Vagina (tissue), 2 donors: ENCODE data around the gene FBXO10. TPM values are rescaled to one million over a fixed set of nuclear protein-coding genes. Genes with fewer than 3 reads are reported as not detected.
A peak's percentile ranks its signal among the peaks of the same experiment; 100 is the strongest.

Experiments
- DNase-seq, 2 donors: peaks; one replicate each; pipeline ENCODE4 v3.0.0-alpha.2; 2017; ENCODE audit errors: extremely low spot score in 2 of 2
- H3K27ac ChIP-seq: fragments of 200-600 bp; sonication (generic); one replicate; pipeline ENCODE4 v1.5.1; 2019
- H3K27me3 ChIP-seq: fragments of 200-600 bp; sonication (generic); one replicate; pipeline ENCODE4 v1.5.1; 2019
- H3K36me3 ChIP-seq, 2 donors: fragments of 200-600 bp; sonication (generic); one replicate each; pipeline ENCODE4 v1.5.1; 2017 to 2019
- H3K4me1 ChIP-seq: fragments of 200-600 bp; sonication (generic); one replicate; pipeline ENCODE4 v1.5.1; 2019
- H3K4me3 ChIP-seq, 2 donors: fragments of 200-600 bp; sonication (generic); 1 replicate in 1 of 2; 2 replicates in 1 of 2; pipeline ENCODE4 v1.5.1; 2016 to 2019
- H3K9me3 ChIP-seq: fragments of 200-600 bp; sonication (generic); one replicate; pipeline ENCODE4 v1.5.1; 2019
- CTCF ChIP-seq, 3 experiments: fragments of 450-650 bp in 2 of 3; fragments of 200-600 bp in 1 of 3; sonication (generic) in 1 of 3; IDR thresholded peaks; one replicate each; pipeline ENCODE4 v1.5.1; 2017 to 2019; ENCODE audit warnings: antibody characterized with exemption in 3 of 3, mild to moderate bottlenecking in 2 of 3, moderate library complexity in 2 of 3
- POLR2A ChIP-seq, 2 donors: fragments of 450-650 bp; IDR thresholded peaks; one replicate each; pipeline ENCODE4 v1.6.1; 2017; ENCODE audit warnings: antibody characterized with exemption in 2 of 2, mild to moderate bottlenecking in 2 of 2, moderate library complexity in 2 of 2
- POLR2AphosphoS5 ChIP-seq, 2 donors: sonication (generic); formaldehyde crosslinking; IDR thresholded peaks; one replicate each; pipeline ENCODE4 v1.9.0; 2017; ENCODE audit warnings: antibody characterized with exemption in 2 of 2, mild to moderate bottlenecking in 2 of 2, low read depth in 1 of 2; ENCODE audit not compliant: insufficient read depth in 1 of 2
- intact Hi-C: fragments of 100-400 bp; cut with DNase I; formaldehyde crosslinking; loops from one replicate; pipeline ENCODE4 v1.15.1; 2023
- total RNA-seq: library from RNA; depleted of rRNA; stranded (reverse); fragments of >200 nt; gene quantifications from one replicate; pipeline ENCODE4 v1.2.3, GENCODE V29; 2016

FBXO10 gene
- total RNA-seq, 1 donor from 2014 or later, result 14.0 TPM

- no peak overlapping the region for H3K27ac ChIP-seq
- no peak for DNase-seq
- H3K4me3 ChIP-seq, result no peak overlapping the region
- no peak for TF ChIP-seq CTCF (IDR thresholded peaks at IDR 0.05)
- intact Hi-C loops, result no loop called here
- H3K36me3 ChIP-seq, result peaks cover 0 to 16% of the 10 kb centered on the region in 2 donors
- no peaks in the 10 kb centered on the region for H3K27me3 ChIP-seq
- no peaks in the 10 kb centered on the region for H3K9me3 ChIP-seq
- H3K4me1 ChIP-seq, result no peaks in the 10 kb centered on the region
These were observed 7.4 kb upstream of the FBXO10 start for GRCh38 chr9:37583522-37584121.

- Histone ChIP-seq H3K9me3 (no peaks in the 10 kb centered on the region), H3K4me1 (no peaks in the 10 kb centered on the region), H3K36me3 (peaks cover 0 to 16% of the 10 kb centered on the region in 2 donors), H3K27ac (no peak overlapping the region), H3K27me3 (no peaks in the 10 kb centered on the region), H3K4me3 (no peak overlapping the region)
- TF ChIP-seq POLR2AphosphoS5 (IDR thresholded peaks at IDR 0.05; ENCODE audit: insufficient read depth in 1 of 2, low read depth in 1 of 2), result peak in 1 of 2 donors; percentile 16
- peak in 2 of 3 experiments; percentile 23 to 64 for TF ChIP-seq CTCF (IDR thresholded peaks at IDR 0.05)
- TF ChIP-seq POLR2A (IDR thresholded peaks at IDR 0.05), result no peak
- intact Hi-C loops, result no loop called here
- no peak for DNase-seq
These were observed 6.5 kb upstream of the FBXO10 start for GRCh38 chr9:37582548-37583157.

DNA sequence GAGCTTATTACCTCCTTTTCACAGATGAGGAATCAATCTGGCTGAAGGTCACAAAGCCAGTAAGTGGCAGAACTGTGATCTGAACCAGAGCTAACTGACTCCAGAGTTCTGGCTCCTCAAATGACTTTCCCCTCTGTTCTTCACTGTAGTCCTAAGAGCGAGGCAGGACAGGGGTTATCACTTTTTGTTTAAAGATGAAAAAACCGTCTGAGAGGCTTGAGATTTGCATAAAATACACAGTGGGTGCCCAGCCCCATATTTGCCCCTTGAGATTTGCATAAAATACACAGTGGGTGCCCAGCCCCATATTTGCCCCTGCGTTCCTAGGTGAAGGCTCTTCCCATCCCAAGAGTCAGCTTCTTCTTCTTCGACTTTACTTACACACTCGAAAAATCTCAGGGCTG is 667 bp downstream of the FBXO10 start:
- H3K27ac ChIP-seq, result peak overlapping the region; percentile 90
- H3K27me3 ChIP-seq, result no peaks in the 10 kb centered on the region
- intact Hi-C loops, result no loop called here
- no peaks in the 10 kb centered on the region for H3K9me3 ChIP-seq
- no peaks in the 10 kb centered on the region for H3K36me3 ChIP-seq
- peak overlapping the region; percentile 71 to 78 for H3K4me3 ChIP-seq
- DNase-seq, result no peak
- TF ChIP-seq CTCF (IDR thresholded peaks at IDR 0.05) (no peak), POLR2AphosphoS5 (IDR thresholded peaks at IDR 0.05; ENCODE audit: insufficient read depth in 1 of 2, low read depth in 1 of 2) (no peak), POLR2A (IDR thresholded peaks at IDR 0.05) (no peak)
- H3K4me1 ChIP-seq, result peaks cover 27% of the 10 kb centered on the region

DNA sequence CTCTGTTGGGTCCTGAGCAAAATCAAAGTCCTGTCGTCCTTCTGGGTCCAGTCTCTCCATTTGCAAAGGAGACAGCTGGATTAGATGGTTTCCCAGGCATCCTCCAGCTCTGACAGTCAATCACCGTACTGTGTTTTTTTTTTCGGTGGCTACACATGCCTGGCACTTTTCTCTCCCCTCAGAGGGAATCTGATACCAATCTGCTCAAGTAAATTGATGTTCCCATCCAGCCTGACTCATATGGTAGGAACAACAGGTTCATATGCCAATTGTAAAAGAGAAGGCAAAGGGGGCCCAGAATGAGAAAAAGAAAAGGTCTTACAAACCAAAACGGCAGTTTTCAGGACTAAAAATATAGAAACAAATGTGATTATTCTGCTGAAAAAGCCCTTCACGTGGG is 1.2 kb downstream of the FBXO10 start:
- Histone ChIP-seq H3K4me1 (peaks cover 27% of the 10 kb centered on the region), H3K36me3 (no peaks in the 10 kb centered on the region), H3K27me3 (no peaks in the 10 kb centered on the region), H3K4me3 (peak overlapping the region; percentile 71 to 78), H3K9me3 (no peaks in the 10 kb centered on the region), H3K27ac (peak overlapping the region; percentile 90)
- no peak for DNase-seq
- TF ChIP-seq POLR2AphosphoS5 (IDR thresholded peaks at IDR 0.05; ENCODE audit: insufficient read depth in 1 of 2, low read depth in 1 of 2), result no peak
- no peak for TF ChIP-seq CTCF (IDR thresholded peaks at IDR 0.05)
- no peak for TF ChIP-seq POLR2A (IDR thresholded peaks at IDR 0.05)
- intact Hi-C loops, result no loop called here

DNA sequence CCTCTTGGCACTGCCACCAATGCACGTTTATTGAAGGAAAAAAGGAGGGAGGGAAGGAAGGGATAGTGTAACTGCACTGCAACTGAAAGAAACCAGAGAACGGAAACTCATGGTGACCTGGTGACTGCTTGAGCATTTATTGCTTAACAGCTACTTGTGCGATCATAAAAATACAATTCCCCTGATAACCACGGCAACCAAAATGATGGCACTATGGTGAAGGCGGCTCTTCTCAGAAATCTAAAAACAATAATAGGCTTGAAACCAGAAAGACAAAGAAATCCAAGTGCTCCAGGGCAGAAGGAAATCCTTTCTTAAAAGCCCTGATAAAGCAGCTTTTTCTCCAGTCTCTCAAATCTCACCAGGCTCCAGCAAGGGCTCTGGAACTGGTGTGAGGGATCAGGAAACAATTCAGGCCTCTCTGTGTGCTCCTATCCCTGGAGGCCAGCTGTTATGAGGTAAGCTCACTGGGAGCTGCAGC is 1.9 kb downstream of the FBXO10 start:
- H3K4me3 ChIP-seq, result no peak overlapping the region
- no peaks in the 10 kb centered on the region for H3K36me3 ChIP-seq
- intact Hi-C loops, result no loop called here

More for the DNA sequence above, 1.9 kb downstream of the FBXO10 start:
- Histone ChIP-seq H3K4me1 (peaks cover 27% of the 10 kb centered on the region), H3K27me3 (no peaks in the 10 kb centered on the region), H3K27ac (peak overlapping the region; percentile 90), H3K9me3 (no peaks in the 10 kb centered on the region)
- TF ChIP-seq POLR2A (IDR thresholded peaks at IDR 0.05) (no peak), POLR2AphosphoS5 (IDR thresholded peaks at IDR 0.05; ENCODE audit: insufficient read depth in 1 of 2, low read depth in 1 of 2) (no peak), CTCF (IDR thresholded peaks at IDR 0.05) (no peak)
- no peak for DNase-seq
